Measurements from ENCODE around the gene UBE2F. TPM values are rescaled to one million over a fixed set of nuclear protein-coding genes. Genes with fewer than 3 reads are reported as not detected.
A peak's percentile ranks its signal among the peaks of the same experiment; 100 is the strongest.
"Not testable (repeated sequence)": the region's sequence is repeated elsewhere in the genome, so short reads cannot be mapped to it uniquely, and the experiment has no call there.

UBE2F gene
- total RNA-seq, 1 donor from 2014 or later = 56.8 TPM

DNA sequence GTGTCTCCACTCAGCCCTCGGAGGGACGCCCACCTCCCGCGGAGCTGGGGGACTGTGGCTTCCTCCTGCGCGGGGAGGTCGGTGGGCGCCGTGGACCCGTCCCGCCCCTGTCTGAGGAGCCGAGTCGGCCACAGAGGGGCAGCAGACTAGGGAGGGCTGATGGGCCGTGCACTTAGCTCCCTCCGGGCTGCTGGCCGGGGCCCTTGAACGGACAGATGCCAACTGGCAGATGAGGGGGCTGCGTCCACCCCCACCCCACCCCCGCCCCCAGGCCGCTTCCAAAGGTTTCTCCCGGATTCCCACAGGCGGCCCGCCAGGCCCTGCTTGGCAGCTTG lies 10.4 kb upstream of the UBE2F start:
- Mint-ChIP-seq H3K4me1 (no peaks in the 10 kb centered on the region), H3K27me3 (ENCODE audit: low read depth) (peaks cover 52% of the 10 kb centered on the region), H3K9me3 (no peaks in the 10 kb centered on the region), H3K4me3 (no peak overlapping the region), H3K27ac (ENCODE audit: unreplicated experiment) (no peak overlapping the region), H3K36me3 (ENCODE audit: low read depth) (no peaks in the 10 kb centered on the region)
- peak; percentile 5 for DNase-seq (ENCODE audit: low read depth, low spot score)
- no peak for TF ChIP-seq CTCF (conservative IDR thresholded peaks at IDR 0.05)

- Mint-ChIP-seq H3K36me3 (ENCODE audit: low read depth) (no peaks in the 10 kb centered on the region), H3K27ac (ENCODE audit: unreplicated experiment) (no peak overlapping the region), H3K4me1 (peaks cover 3% of the 10 kb centered on the region), H3K4me3 (no peak overlapping the region), H3K9me3 (peaks cover 2% of the 10 kb centered on the region), H3K27me3 (ENCODE audit: low read depth) (peaks cover 29% of the 10 kb centered on the region)
- no peak for TF ChIP-seq CTCF (conservative IDR thresholded peaks at IDR 0.05)
- no peak for DNase-seq (ENCODE audit: low read depth, low spot score)
These were observed 5.2 kb upstream of the UBE2F start for GRCh38 chr2:237961637-237962036.

GRCh38 chr2:237962432-237963084 lies 4.3 kb upstream of the UBE2F start:
- Mint-ChIP-seq H3K27me3 (ENCODE audit: low read depth) (peaks cover 19% of the 10 kb centered on the region), H3K4me3 (peak overlapping the region; percentile 41), H3K36me3 (ENCODE audit: low read depth) (no peaks in the 10 kb centered on the region), H3K4me1 (peaks cover 6% of the 10 kb centered on the region), H3K27ac (ENCODE audit: unreplicated experiment) (no peak overlapping the region), H3K9me3 (peaks cover 2% of the 10 kb centered on the region)
- no peak for TF ChIP-seq CTCF (conservative IDR thresholded peaks at IDR 0.05)
- DNase-seq (ENCODE audit: low read depth, low spot score) = no peak

GRCh38 chr2:237963490-237963991 lies 3.3 kb upstream of the UBE2F start:
- Mint-ChIP-seq H3K4me1 (peaks cover 15% of the 10 kb centered on the region), H3K27me3 (ENCODE audit: low read depth) (peaks cover 14% of the 10 kb centered on the region)
- not testable (repeated sequence) for H3K36me3 Mint-ChIP-seq (ENCODE audit: low read depth); H3K27ac Mint-ChIP-seq (ENCODE audit: unreplicated experiment); DNase-seq (ENCODE audit: low read depth, low spot score); H3K4me3 Mint-ChIP-seq; H3K9me3 Mint-ChIP-seq

DNA sequence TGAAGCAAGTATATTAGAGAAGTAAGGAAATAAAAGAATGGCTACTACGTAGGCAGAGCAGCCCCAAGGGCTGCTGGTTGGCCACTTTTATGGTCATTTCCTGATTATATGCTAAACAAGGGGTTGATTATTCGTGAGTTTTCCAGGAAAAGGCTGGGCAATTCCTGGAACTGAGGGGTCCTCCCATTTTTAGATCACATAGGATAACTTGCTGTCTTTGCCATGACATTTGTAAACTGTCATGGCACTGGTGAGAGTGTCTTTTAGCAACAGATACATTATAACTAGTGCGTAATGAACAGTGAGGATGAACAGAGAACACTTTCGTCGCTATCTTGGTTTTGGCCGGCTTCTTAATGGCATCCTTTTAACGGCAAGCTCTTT lies 2.6 kb upstream of the UBE2F start:
- Mint-ChIP-seq H3K4me1 (peaks cover 20% of the 10 kb centered on the region), H3K27ac (ENCODE audit: unreplicated experiment) (no peak overlapping the region), H3K27me3 (ENCODE audit: low read depth) (peaks cover 9% of the 10 kb centered on the region), H3K4me3 (peak overlapping the region; percentile 23), H3K9me3 (peaks cover 2% of the 10 kb centered on the region), H3K36me3 (ENCODE audit: low read depth) (no peaks in the 10 kb centered on the region)
- DNase-seq (ENCODE audit: low read depth, low spot score) = no peak
- no peak for TF ChIP-seq CTCF (conservative IDR thresholded peaks at IDR 0.05)

DNA sequence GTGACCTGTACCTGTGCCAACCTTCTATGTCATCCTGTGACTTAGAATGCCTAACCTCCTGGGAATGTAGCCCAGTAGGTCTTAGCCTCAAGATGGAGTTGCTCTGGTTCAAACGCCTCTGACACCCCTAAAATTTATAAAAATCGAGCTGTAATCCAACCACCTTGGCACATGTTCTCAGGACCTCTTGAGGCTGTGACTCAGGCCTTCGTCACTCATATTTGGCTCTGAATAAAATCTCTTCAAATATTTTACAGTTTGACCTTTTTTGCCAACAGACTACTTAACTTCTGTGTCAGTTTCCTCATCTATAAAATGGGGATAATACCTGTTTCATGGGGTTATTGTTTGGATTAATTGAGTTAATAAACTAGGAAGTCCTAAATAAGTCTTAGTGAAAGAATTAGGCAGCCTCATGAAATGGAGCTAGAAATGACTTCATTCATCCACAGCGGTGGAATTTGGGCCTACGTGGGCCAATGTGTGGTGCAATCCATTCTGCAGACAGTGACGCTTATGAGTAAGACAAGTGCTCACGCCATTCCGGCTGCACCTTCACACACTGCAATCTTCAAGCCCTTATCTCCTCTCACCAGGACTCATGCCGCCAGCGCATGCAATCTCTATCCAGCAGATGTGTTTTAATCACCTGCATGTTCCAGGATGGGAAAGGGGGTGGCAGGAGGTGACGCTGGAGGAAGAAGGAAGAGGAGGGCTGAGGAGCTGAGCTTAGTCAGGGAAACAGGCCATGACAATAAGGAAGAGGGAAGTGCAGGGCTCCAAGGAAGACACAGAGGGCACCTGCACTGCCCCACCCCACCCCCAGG lies 2.0 kb upstream of the UBE2F start:
- H3K4me3 Mint-ChIP-seq = peak overlapping the region; percentile 70

GRCh38 chr2:237965844-237966243 lies 970 bp upstream of the UBE2F start:
- H3K9me3 Mint-ChIP-seq; DNase-seq (ENCODE audit: low read depth, low spot score); H3K27me3 Mint-ChIP-seq (ENCODE audit: low read depth); H3K36me3 Mint-ChIP-seq (ENCODE audit: low read depth); H3K27ac Mint-ChIP-seq (ENCODE audit: unreplicated experiment): not testable (repeated sequence)
- peak overlapping the region; percentile 95 for H3K4me3 Mint-ChIP-seq
- peaks cover 26% of the 10 kb centered on the region for H3K4me1 Mint-ChIP-seq

More for the DNA sequence above, 2.0 kb upstream of the UBE2F start:
- peaks cover 5% of the 10 kb centered on the region for H3K27me3 Mint-ChIP-seq (ENCODE audit: low read depth)
- H3K36me3 Mint-ChIP-seq (ENCODE audit: low read depth) = no peaks in the 10 kb centered on the region
- peaks cover 26% of the 10 kb centered on the region for H3K4me1 Mint-ChIP-seq
- H3K27ac Mint-ChIP-seq (ENCODE audit: unreplicated experiment) = no peak overlapping the region
- peaks cover 2% of the 10 kb centered on the region for H3K9me3 Mint-ChIP-seq
- no peak for DNase-seq (ENCODE audit: low read depth, low spot score)
- no peak for TF ChIP-seq CTCF (conservative IDR thresholded peaks at IDR 0.05)

Measured in neural crest cell (in vitro differentiated cells).